Testis (tissue), 2 donors: ENCODE data around the gene CD96.

Experiments
- POLR2A ChIP-seq: fragments of 450-650 bp; IDR thresholded peaks from one replicate; pipeline ENCODE4 v1.6.1; 2017; ENCODE audit warnings: antibody characterized with exemption, mild to moderate bottlenecking, moderate library complexity
- TF ChIP-seq, protein P1 (sequence below), 3 experiments: fragments of 450-650 bp in 2 of 3; fragments of 200-600 bp in 1 of 3; sonication (generic) in 1 of 3; IDR thresholded peaks; one replicate each; pipeline ENCODE4 v1.5.1; 2016 to 2019; ENCODE audit warnings: antibody characterized with exemption in 3 of 3, mild to moderate bottlenecking in 2 of 3, moderate library complexity in 1 of 3

DNA sequence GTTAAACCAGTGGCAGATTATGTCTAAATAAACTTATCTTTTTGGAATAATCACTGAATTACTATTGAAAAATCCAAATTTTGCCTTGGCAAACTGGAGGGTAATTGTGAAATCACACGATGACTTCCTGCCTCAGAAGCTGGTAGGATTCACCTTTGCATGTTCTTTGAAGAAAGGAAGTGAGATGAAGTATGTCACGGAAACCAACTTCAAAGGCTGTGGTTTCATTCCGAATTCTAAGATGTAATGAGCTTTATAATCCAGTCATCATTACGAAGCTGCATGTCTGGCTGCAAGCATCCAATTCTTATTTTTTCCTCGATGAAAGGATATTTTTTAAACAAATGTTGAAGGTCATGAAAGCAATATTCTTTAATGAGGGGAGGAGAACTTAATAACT lies 68.2 kb downstream of the CD96 start:
- TF ChIP-seq, protein P1, sequence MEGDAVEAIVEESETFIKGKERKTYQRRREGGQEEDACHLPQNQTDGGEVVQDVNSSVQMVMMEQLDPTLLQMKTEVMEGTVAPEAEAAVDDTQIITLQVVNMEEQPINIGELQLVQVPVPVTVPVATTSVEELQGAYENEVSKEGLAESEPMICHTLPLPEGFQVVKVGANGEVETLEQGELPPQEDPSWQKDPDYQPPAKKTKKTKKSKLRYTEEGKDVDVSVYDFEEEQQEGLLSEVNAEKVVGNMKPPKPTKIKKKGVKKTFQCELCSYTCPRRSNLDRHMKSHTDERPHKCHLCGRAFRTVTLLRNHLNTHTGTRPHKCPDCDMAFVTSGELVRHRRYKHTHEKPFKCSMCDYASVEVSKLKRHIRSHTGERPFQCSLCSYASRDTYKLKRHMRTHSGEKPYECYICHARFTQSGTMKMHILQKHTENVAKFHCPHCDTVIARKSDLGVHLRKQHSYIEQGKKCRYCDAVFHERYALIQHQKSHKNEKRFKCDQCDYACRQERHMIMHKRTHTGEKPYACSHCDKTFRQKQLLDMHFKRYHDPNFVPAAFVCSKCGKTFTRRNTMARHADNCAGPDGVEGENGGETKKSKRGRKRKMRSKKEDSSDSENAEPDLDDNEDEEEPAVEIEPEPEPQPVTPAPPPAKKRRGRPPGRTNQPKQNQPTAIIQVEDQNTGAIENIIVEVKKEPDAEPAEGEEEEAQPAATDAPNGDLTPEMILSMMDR (IDR thresholded peaks at IDR 0.05): no peak
- no peak for TF ChIP-seq POLR2A
